GM23338 (cell line): ENCODE data around the gene LAD1. TPM values are rescaled to one million over a fixed set of nuclear protein-coding genes. Genes with fewer than 3 reads are reported as not detected.

ENCODE experiments used
- ATAC-seq: fragments of 200-7000 bp; cut with Tn5 transposase; 3 replicates; pipeline ENCODE4 v1.9.1; 2020
- DNase-seq: peaks from one replicate; pipeline ENCODE4 v3.0.0-alpha.2; 2015; ENCODE audit warnings: low spot score
- H2AFZ ChIP-seq: fragments of 200-600 bp; sonication (generic); 2 replicates; pipeline ENCODE4 v1.8.0; 2016; ENCODE audit warnings: antibody characterized with exemption, mild to moderate bottlenecking, moderate library complexity
- H3F3A ChIP-seq: fragments of 200-600 bp; sonication (generic); replicated peaks from 2 replicates; pipeline ENCODE4 v1.8.0; 2017; ENCODE audit warnings: antibody characterized with exemption, mixed run types, low read depth
- H3K27ac ChIP-seq: fragments of 200-600 bp; sonication (generic); 2 replicates; pipeline ENCODE4 v1.6.1; 2016; ENCODE audit warnings: low read depth
- H3K27me3 ChIP-seq: fragments of 200-600 bp; sonication (generic); 2 replicates; pipeline ENCODE4 v1.8.0; 2016; ENCODE audit warnings: mild to moderate bottlenecking, mixed run types, moderate library complexity; ENCODE audit not compliant: insufficient read depth
- H3K36me3 ChIP-seq: fragments of 200-600 bp; sonication (generic); 2 replicates; pipeline ENCODE4 v1.8.0; 2016; ENCODE audit warnings: mild to moderate bottlenecking; ENCODE audit not compliant: insufficient read depth
- H3K4me1 ChIP-seq: fragments of 200-600 bp; sonication (generic); 2 replicates; pipeline ENCODE4 v1.8.0; 2016; ENCODE audit warnings: mild to moderate bottlenecking, moderate library complexity; ENCODE audit not compliant: insufficient read depth
- H3K4me2 ChIP-seq: fragments of 200-600 bp; sonication (generic); 2 replicates; pipeline ENCODE4 v1.7.1; 2017; ENCODE audit warnings: mixed run types
- H3K4me3 ChIP-seq: fragments of 200-600 bp; sonication (generic); 2 replicates; pipeline ENCODE4 v1.6.1; 2016; ENCODE audit warnings: mixed run types
- H3K79me2 ChIP-seq: fragments of 200-600 bp; sonication (generic); replicated peaks from 2 replicates; pipeline ENCODE4 v1.8.0; 2017; ENCODE audit warnings: mild to moderate bottlenecking; ENCODE audit not compliant: insufficient read depth
- H3K9me2 ChIP-seq: fragments of 200-600 bp; sonication (generic); 2 replicates; pipeline ENCODE4 v1.8.0; 2017; ENCODE audit not compliant: insufficient read depth
- H4K20me1 ChIP-seq: fragments of 200-600 bp; sonication (generic); replicated peaks from 2 replicates; pipeline ENCODE4 v1.8.0; 2017; ENCODE audit warnings: mild to moderate bottlenecking; ENCODE audit not compliant: insufficient read depth
- H3K27ac Mint-ChIP-seq: 2 replicates; pipeline ENCODE4 v1.8.0; 2020; ENCODE audit warnings: inconsistent platforms, mild to moderate bottlenecking, moderate library complexity, mixed read lengths
- H3K27me3 Mint-ChIP-seq: 3 replicates; pipeline ENCODE4 v1.8.0; 2022; ENCODE audit warnings: low read depth, mild to moderate bottlenecking, moderate library complexity, mixed read lengths, inconsistent platforms; ENCODE audit not compliant: insufficient read depth, poor library complexity
- H3K36me3 Mint-ChIP-seq: 3 replicates; pipeline ENCODE4 v1.8.0; 2021; ENCODE audit warnings: low read depth, mild to moderate bottlenecking, inconsistent platforms, moderate library complexity, mixed read lengths
- H3K4me1 Mint-ChIP-seq: 3 replicates; pipeline ENCODE4 v1.8.0; 2020; ENCODE audit warnings: mild to moderate bottlenecking, inconsistent platforms, mixed read lengths
- H3K4me3 Mint-ChIP-seq: 3 replicates; pipeline ENCODE4 v1.8.0; 2021; ENCODE audit warnings: moderate library complexity, mild to moderate bottlenecking, inconsistent platforms, mixed read lengths
- H3K9me3 Mint-ChIP-seq: 3 replicates; pipeline ENCODE4 v1.8.0; 2020; ENCODE audit warnings: moderate library complexity, mild to moderate bottlenecking, inconsistent platforms, mixed read lengths
- CREB1 ChIP-seq: fragments of 250-450 bp; sonication (Bioruptor Pico); IDR thresholded peaks from 2 replicates; pipeline ENCODE4 v1.5.0; 2020; ENCODE audit warnings: low read depth, mild to moderate bottlenecking, moderate library complexity
- ETS1 ChIP-seq: IDR thresholded peaks from 2 replicates; pipeline ENCODE4 v1.6.1; 2016; ENCODE audit warnings: antibody characterized with exemption
- EZH2 ChIP-seq: fragments of 200-600 bp; sonication (generic); IDR thresholded peaks from one replicate; pipeline ENCODE4 v1.8.0; 2017; ENCODE audit warnings: antibody characterized with exemption, mild to moderate bottlenecking, low read depth; ENCODE audit not compliant: unreplicated experiment
- EZH2phosphoT487 ChIP-seq: fragments of 200-600 bp; sonication (generic); IDR thresholded peaks from one replicate; pipeline ENCODE4 v1.8.1; 2018; ENCODE audit warnings: antibody characterized with exemption; ENCODE audit not compliant: unreplicated experiment
- JUNB ChIP-seq: IDR thresholded peaks from one replicate; pipeline ENCODE4 v1.6.1; 2016; ENCODE audit warnings: antibody characterized with exemption; ENCODE audit not compliant: unreplicated experiment
- NANOG ChIP-seq: IDR thresholded peaks from 2 replicates; pipeline ENCODE4 v1.6.1; 2016; ENCODE audit warnings: antibody characterized with exemption, borderline replicate concordance
- POLR2AphosphoS5 ChIP-seq: IDR thresholded peaks from 2 replicates; pipeline ENCODE4 v1.6.1; 2016; ENCODE audit warnings: antibody characterized with exemption, low read depth
- STAT1 ChIP-seq: IDR thresholded peaks from one replicate; pipeline ENCODE4 v1.6.1; 2016; ENCODE audit warnings: antibody characterized with exemption; ENCODE audit not compliant: unreplicated experiment
- ZNF114 ChIP-seq: fragments of 250-450 bp; sonication (Bioruptor Pico); IDR thresholded peaks from 2 replicates; pipeline ENCODE4 v1.5.0; 2020; ENCODE audit warnings: mild to moderate bottlenecking, moderate library complexity
- ZNF331 ChIP-seq: fragments of 250-450 bp; sonication (Bioruptor Pico); IDR thresholded peaks from 2 replicates; pipeline ENCODE4 v1.5.0; 2020; ENCODE audit warnings: low read depth, mild to moderate bottlenecking, moderate library complexity
- ZNF462 ChIP-seq: fragments of 250-450 bp; sonication (Bioruptor Pico); IDR thresholded peaks from 2 replicates; pipeline ENCODE4 v1.5.0; 2020; ENCODE audit warnings: mild to moderate bottlenecking, moderate library complexity
- polyA plus RNA-seq: library from polyadenylated mRNA; unstranded; fragments of >200 nt; fragmentation: Nextera tagmentation; extraction: Ambion mirVana; gene quantifications from 2 replicates; pipeline ENCODE4 v1.2.1, GENCODE V29; 2016
- total RNA-seq: library from RNA; depleted of rRNA; stranded (reverse); fragments of >200 nt; shearing (Covaris generic); gene quantifications from 2 replicates; pipeline ENCODE4 v1.2.3, GENCODE V29; 2014
- TF ChIP-seq, protein P1 (sequence below): IDR thresholded peaks from one replicate; pipeline ENCODE4 v1.6.1; 2018; ENCODE audit warnings: antibody characterized with exemption; ENCODE audit not compliant: unreplicated experiment
- TF ChIP-seq, protein P2 (sequence below), 2 experiments: fragments of 200-600 bp in 1 of 2; sonication (generic) in 1 of 2; conservative IDR thresholded peaks; 2 replicates each; pipeline versions ENCODE4 v1.5.1 to v1.6.1; 2016 to 2017; ENCODE audit warnings: antibody characterized with exemption in 2 of 2, low read depth in 2 of 2, mild to moderate bottlenecking in 2 of 2, moderate library complexity in 1 of 2

LAD1 gene
- total and polyA plus RNA-seq, 2 experiments from 2014 or later = 17.6 to 18.9 TPM

GRCh38 chr1:201335901-201336300 lies 63.2 kb downstream of the LAD1 start:
- H3F3A ChIP-seq = no peaks in the 10 kb centered on the region
- Mint-ChIP-seq H3K4me1 (no peaks in the 10 kb centered on the region), H3K27me3 (peaks cover 3% of the 10 kb centered on the region), H3K9me3 (0 out of 3 replicates have a peak, but pooled peaks cover under 1% of the 10 kb centered on the region), H3K27ac (no peak overlapping the region), H3K4me3 (no peak overlapping the region), H3K36me3 (no peaks in the 10 kb centered on the region)
- no peak overlapping the region for H2AFZ ChIP-seq
- DNase-seq = no peak
- ATAC-seq = no peak
- H3K79me2 ChIP-seq = no peaks in the 10 kb centered on the region
- no peaks in the 10 kb centered on the region for H3K4me1 ChIP-seq
- H3K27ac ChIP-seq = no peak overlapping the region
- no peak overlapping the region for H3K4me3 ChIP-seq
- H3K9me2 ChIP-seq = no peaks in the 10 kb centered on the region
- H3K4me2 ChIP-seq = no peak overlapping the region
- no peaks in the 10 kb centered on the region for H3K27me3 ChIP-seq
- no peaks in the 10 kb centered on the region for H4K20me1 ChIP-seq
- no peak for TF ChIP-seq CREB1 (CRISPR knock-in tag)
- TF ChIP-seq EZH2phosphoT487 = no peak
- no peak for TF ChIP-seq STAT1
- TF ChIP-seq JUNB = no peak
- TF ChIP-seq ETS1 = no peak
- TF ChIP-seq ZNF462 = no peak
- TF ChIP-seq ZNF114 (CRISPR knock-in tag) = no peak
- TF ChIP-seq ZNF331 = no peak
- TF ChIP-seq NANOG = no peak
- TF ChIP-seq POLR2AphosphoS5 = no peak
- TF ChIP-seq, protein P1, sequence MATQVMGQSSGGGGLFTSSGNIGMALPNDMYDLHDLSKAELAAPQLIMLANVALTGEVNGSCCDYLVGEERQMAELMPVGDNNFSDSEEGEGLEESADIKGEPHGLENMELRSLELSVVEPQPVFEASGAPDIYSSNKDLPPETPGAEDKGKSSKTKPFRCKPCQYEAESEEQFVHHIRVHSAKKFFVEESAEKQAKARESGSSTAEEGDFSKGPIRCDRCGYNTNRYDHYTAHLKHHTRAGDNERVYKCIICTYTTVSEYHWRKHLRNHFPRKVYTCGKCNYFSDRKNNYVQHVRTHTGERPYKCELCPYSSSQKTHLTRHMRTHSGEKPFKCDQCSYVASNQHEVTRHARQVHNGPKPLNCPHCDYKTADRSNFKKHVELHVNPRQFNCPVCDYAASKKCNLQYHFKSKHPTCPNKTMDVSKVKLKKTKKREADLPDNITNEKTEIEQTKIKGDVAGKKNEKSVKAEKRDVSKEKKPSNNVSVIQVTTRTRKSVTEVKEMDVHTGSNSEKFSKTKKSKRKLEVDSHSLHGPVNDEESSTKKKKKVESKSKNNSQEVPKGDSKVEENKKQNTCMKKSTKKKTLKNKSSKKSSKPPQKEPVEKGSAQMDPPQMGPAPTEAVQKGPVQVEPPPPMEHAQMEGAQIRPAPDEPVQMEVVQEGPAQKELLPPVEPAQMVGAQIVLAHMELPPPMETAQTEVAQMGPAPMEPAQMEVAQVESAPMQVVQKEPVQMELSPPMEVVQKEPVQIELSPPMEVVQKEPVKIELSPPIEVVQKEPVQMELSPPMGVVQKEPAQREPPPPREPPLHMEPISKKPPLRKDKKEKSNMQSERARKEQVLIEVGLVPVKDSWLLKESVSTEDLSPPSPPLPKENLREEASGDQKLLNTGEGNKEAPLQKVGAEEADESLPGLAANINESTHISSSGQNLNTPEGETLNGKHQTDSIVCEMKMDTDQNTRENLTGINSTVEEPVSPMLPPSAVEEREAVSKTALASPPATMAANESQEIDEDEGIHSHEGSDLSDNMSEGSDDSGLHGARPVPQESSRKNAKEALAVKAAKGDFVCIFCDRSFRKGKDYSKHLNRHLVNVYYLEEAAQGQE = no peak
- TF ChIP-seq, protein P2, sequence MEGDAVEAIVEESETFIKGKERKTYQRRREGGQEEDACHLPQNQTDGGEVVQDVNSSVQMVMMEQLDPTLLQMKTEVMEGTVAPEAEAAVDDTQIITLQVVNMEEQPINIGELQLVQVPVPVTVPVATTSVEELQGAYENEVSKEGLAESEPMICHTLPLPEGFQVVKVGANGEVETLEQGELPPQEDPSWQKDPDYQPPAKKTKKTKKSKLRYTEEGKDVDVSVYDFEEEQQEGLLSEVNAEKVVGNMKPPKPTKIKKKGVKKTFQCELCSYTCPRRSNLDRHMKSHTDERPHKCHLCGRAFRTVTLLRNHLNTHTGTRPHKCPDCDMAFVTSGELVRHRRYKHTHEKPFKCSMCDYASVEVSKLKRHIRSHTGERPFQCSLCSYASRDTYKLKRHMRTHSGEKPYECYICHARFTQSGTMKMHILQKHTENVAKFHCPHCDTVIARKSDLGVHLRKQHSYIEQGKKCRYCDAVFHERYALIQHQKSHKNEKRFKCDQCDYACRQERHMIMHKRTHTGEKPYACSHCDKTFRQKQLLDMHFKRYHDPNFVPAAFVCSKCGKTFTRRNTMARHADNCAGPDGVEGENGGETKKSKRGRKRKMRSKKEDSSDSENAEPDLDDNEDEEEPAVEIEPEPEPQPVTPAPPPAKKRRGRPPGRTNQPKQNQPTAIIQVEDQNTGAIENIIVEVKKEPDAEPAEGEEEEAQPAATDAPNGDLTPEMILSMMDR (conservative IDR thresholded peaks at IDR 0.05; ENCODE audit: low read depth in 2 of 2) = no peak
- TF ChIP-seq EZH2 = no peak
- no peaks in the 10 kb centered on the region for H3K36me3 ChIP-seq
